NCI-H2196 (cell line): ENCODE data around the gene CCDC92.
"Not testable (repeated sequence)": the region's sequence is repeated elsewhere in the genome, so short reads cannot be mapped to it uniquely, and the experiment has no call there.

Source experiments
- DNase-seq: peaks from one replicate; lab custom pipeline; 2025; ENCODE audit not compliant: unreplicated experiment; lab: John Stamatoyannopoulos, UW

The CCDC92 gene

DNA sequence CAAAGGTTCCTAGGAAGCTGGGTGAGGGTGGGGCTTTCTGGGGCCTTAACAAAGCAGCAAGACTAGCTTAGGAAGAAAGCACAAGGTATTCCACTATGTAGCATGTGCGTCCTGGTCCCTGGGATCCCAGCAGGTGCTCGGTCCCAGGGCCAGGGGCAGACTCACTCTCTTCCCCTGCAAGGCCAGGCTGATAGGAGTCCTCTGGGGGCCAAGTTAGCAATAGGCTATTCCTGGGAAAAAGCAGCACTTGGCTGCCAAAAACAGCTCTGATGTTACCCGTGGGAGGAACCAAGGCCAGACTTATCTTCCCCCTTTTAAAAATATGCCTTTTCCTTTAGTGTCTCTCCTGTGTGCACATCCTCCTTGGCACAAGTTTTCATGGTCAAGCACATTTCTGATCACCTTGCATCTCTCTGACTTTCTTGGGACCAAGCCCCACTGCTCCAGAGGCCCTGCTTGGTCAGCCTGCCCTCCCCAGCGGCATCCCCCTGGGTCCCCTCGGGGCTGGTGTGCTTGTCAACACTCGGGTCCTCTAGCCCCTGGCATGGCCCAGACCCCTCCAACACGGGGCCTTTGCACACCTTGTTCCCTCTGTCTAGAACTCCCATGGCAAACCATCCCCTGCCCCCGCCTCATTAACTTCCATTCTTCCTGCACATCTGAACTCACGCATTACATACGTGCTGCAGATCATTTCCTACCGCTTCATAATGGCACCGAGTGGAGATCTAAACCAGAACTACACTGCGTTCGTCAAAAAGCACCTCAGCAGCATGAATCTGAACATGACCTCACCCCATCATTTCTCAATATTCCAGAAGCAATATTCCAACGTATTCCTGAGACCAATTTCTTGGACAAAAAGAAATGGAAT lies 21.9 kb downstream of the CCDC92 start:
- no peak for DNase-seq

DNA sequence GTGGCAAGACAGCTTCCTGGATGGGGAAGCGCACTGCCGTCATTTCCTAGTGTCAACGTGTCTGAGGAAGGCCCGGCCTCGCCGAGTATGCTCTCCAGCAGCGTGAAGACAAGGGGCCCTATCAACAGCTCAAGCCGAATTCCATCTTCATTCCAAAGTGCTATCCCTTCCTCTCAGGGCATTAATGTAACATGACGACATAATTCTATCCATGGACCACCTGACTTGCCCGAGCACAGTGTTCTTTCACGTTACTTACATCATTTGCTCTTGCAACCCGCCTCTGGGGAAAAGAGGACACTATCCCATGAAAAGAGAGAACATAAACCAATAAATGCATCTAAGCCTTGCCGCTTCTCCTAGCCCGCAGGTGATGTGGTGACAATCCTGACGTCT lies 22.9 kb downstream of the CCDC92 start:
- no peak for DNase-seq

DNA sequence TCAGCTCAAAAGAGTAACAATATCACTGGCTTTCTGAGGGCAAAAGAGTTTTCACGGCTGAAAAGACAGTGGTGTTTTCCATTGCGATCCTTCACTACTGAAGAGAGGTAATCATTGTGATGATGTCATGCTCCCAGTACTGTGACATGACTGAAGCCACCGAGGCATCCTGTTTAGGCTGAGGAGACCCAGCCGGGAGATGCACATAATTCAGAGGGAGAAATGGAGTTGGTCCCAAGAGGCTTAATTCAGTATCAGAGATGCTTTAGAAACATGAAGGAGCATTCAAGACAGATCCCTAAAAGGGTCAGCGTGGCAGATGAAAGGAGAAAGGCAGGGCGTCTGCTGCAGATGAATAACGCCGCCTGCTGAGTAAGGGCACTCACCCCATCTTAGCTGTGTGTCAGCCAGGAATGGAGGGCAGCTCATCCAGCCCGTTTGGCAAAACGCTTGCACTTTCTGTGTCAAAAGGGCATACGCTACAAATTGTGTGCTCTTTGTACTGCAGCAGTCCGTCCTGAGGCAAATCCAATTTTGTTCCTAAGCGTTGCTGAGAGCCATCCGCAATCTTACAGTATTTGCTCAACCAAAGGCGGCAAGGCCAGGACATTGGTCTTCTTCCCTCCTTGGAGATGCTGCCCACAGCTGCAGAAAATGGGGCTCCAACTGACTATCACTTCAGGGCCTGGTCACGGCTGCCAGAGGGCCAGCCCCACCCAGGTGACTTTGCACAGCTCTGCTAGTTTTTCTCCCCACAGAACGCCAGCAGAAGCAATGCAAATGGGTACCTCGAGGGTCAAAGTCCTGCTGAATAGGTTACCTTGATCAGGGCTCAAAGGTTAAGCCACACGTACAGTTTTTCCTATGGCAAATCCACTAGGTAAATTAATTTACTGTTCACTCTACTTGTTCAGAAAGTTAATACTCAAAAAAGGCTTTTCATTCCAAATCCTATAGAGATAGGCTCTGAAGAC lies 23.5 kb downstream of the CCDC92 start:
- no peak for DNase-seq

DNA sequence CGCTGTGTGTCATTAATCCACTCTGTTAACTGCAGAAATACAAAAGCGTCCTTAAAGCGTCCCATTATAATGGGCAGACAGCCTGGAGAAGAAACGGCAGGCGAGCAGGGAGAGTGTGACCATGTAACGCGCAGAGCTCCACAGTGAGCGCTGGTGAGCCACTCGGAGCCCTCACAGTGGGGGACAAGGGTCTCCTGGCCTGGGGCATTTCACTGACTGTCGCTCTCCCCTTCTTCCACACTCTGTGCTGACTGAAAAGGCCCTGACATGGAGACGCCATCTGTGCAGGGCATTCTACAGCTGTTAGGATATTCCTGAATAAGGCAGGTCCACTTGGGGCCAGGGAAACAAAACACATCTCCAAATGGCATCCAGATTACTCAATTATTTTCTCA lies 24.2 kb downstream of the CCDC92 start:
- DNase-seq, result no peak

DNA sequence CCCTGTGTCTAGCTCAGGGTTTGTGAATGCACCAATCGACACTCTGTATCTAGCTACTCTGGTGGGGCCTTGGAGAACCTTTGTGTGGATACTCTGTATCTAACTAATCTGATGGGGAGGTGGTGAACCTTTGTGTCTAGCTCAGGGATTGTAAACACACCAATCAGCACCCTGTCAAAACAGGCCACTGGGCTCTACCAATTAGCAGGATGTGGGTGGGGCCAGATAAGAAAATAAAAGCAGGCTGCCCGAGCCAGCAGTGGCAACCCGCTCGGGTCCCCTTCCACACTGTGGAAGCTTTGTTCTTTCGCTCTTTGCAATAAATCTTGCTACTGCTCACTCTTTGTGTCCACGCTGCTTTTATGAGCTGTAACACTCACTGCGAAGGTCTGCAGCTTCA lies 25.1 kb downstream of the CCDC92 start:
- not testable (repeated sequence) for DNase-seq

DNA sequence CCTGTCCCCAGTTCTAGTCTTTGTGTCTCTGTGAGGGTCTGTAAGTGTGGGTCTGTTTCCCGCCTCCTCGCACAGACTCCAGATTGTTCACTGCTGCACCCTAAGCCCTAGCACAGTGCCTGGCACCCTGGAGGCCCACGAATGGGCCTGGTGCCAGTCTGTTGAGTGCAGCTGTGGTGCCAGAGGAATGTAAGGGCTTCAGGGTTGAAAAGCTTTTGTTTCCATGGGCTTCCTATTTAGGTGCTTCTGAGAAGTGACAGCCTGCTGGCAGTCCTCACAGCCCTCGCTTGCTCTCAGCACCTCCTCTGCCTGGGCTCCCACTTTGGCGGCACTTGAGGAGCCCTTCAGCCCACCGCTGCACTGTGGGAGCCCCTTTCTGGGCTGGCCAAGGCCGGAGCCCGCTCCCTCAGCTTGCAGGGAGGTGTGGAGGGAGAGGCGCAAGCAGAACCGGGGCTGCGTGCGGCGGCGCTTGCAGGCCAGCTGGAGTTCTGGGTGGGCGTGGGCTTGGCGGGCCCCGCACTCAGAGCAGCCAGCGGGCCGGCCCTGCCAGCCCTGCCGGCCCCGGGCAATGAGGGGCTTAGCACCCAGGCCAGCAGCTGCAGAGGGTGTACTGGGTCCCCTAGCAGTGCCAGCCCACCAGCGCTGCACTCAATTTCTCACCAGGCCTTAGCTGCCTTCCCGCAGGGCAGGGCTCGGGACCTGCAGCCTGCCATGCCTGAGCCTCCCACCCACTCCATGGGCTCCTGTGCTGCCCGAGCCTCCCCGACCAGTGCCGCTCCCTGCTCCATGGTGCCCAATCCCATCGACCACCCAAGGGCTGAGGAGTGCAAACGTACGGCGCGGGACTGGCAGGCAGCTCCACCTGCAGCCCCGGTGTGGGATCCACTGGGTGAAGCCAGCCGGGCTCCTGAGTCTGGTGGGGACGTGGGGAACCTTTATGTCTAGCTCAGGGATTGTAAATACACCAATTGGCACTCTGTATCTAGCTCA lies 25.8 kb downstream of the CCDC92 start:
- DNase-seq, result not testable (repeated sequence)

DNA sequence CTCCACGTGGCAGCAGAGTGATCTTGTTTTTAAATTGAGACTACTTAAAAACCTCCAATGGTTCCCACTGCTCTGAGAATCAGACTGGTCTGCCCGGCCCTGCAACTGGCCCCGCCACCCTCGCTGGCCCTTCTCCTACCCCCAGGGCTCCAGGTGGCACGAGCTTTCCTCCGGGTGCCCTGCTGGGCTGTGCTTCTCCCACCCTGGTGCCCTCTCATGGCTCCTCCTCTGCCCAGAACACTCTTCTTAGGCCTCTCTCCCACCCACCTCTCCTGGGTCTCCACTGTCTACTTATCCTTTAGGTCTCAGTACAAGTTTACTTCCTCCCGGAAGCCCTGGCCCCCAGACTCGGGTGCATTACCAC lies 26.5 kb downstream of the CCDC92 start:
- no peak for DNase-seq

DNA sequence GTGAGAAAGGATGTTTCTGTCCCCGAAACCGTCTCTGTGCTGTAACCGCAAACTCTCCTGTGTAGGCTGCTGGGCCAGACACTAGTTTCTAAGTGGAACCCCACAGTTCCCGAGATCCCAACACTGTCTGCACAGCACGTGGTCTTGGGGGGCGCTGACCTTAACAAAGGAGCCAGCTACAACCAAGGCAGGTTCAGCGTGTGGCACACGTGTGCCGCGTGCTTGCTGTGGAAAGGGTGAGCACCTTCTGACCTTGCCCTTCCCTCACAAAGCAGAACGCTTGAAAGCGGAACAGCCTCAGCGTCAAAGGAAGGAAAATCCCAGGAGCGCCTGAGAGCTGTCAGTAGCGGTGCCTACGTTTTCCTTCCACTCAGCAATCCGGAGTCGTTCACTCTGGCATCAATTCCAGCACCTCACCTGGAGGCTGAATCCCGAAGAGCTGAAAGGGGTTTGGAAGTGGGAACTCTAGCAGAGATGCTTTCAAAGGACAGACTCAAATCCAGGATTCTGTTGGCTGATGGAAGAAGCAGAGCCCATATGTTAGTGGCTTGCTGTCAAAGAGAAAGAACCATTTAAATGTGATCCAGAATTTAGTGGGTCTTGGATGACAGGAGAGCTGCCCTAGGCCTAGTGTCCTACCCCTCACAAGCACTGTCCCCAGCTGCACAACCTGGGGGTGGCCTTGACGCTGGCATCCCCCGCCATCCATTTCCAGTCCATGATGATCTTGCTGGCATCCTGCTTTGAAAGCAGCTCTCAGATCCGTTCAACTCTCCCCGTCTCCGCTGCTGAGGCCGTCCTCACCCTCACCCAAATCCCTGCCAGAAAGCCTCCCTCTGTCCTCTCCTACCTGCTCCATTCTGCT lies 27.1 kb downstream of the CCDC92 start:
- DNase-seq, result no peak

DNA sequence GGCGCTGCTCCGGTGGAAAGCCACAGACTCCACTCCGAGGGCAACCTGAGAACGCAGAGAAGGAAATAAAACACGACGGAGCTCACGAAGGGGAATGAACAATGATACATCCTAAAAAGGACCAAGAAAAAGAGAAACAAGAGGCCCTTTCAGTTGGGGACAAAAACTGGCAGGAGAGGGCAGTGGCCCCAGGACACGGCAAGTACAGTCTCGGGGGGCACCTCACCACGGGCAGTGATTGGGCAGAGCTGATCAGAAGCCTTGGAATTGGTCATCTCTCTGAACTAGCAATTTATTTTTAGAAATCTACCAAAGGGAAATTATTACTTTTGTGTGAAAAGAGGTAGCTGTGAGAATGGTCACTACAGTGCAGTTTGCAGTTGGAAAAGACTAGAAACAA lies 27.9 kb downstream of the CCDC92 start:
- DNase-seq, result no peak

DNA sequence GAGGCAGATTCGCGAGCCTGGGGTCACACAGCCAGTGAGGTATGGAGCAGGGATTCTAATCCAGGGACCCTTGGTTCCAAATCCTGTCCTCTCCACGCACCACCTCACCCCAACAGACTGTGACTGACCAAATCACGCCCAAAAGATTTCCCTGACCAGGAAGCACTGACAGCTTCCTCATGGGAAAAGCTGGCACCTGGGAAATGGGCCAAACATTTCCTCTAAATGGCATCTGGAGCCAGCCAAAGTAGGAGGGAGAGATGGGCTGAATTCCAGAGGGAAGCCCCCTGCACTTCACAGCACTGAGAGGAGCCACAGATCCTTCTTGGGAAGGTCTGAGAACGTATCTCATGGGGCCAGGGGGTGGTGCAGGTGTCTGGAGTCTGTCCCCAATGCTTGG lies 28.8 kb downstream of the CCDC92 start:
- no peak for DNase-seq

DNA sequence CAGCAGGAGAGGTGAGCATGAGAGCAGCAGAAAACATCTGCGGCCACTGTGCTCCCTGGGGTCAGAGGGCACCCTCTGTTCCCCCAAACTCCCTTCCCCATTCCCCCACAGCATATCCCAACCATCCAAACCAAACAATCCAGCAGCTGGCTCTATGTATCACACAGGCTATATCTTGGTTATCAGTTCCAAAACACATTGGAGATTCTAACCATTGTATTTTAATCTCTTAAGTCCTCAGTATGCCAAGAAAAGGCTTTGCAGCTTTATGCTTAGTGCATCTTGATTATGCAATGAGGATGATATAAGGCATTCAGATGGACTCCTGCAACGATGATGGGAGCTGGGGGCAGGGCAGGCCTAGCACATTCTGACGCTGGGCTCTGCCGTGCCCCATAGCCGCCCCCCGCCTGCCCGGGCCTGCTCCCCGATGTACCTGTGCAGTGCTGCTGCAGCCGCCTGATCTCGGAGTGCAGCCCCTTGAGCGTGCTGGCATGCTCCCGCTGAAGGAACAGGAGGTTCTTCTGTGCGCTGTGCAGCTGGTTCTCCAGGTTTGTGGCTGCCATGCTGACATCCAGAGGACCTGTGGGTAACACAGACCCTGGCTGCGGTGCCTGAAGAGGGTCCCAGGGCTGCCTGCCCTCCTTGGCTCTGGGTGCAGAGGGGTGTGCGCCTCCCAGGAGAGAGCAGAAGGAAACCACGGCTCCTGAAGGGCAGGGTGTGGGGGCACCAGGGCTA lies 29.6 kb downstream of the CCDC92 start:
- no peak for DNase-seq

DNA sequence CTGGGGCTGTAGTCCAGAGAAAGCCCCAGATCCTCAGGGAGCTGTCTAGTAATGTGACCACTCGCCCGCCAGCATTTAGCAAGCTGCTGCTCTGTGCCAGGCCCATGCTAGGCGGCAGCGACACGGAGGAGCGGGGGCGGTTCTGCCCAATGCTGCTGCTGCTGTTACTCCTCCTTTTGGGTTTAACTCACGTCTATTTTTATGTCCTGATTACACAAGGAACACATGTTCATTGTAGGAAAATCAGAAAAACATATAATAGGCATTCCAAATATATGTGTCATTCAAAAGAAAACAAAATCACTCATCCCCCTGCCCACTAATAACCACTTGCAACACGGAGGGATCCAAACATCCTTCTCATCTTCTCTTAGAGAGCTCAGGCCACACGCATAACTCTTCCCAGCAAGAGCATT lies 30.4 kb downstream of the CCDC92 start:
- DNase-seq, result no peak

DNA sequence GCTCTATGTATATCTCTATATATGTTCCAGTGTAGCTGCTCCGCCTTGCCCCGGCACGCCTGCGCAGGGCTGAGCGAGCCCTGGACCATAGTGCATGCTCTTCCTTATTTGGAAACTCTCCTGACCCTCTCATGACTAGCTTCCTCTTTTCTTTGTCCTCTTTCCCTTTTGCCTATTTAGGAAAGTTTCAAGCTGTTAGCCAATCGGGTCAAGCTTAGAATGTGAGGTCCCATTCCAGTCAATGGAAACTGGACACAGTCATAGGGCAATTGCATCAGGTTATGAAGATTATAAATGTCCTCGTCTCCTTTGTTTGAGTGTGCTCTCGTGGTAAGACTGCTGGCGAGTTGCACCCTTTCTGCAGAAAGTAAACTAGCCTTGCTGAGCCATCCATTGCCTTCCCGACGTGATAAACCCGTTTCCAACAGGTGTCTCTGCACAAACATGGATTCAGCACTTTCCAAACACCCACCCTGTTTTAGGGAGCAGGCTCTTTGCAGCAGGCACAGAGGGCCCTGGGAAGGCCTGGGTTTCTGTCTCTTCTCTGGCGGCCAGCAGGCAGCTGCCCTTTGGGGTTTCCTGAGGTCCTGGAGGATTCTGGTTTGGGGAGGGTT lies 30.9 kb downstream of the CCDC92 start:
- DNase-seq, result no peak

DNA sequence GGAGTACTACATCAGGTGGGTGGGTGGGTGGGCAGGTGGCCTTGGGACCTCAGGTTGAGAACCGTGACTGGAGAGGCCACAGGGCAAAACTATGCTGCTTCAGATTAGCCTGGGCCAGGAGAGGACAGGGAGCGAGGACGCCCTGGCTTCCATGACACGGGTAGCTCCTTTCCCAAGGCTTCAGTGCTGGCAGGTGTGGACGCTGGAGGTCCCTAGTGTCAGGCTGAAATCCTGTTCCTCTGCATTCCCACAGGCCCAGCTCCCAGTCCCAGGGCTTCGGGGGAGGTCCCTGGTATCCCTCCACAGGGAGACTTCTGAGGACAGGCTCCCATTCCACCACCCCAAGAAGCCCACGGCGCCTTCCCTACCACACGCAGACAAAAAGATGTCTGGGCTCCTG lies 31.6 kb downstream of the CCDC92 start:
- DNase-seq, result no peak

DNA sequence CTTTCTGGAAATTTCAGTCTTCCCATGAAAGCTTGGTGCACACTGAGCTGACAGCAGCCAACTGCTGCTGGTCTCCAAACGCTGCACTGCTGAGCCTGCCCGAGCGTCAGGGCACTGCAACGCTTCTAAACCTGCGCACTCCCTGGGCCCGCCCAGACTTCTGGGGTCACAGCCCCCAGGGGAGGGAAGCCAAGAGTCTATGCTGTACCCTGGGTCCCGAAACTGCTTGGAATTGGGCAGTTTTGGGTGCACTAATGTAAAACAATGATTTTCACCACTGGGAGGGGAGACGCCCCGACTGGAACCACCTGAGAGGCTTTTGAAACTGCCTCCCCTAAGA lies 32.0 kb downstream of the CCDC92 start:
- DNase-seq, result no peak

DNA sequence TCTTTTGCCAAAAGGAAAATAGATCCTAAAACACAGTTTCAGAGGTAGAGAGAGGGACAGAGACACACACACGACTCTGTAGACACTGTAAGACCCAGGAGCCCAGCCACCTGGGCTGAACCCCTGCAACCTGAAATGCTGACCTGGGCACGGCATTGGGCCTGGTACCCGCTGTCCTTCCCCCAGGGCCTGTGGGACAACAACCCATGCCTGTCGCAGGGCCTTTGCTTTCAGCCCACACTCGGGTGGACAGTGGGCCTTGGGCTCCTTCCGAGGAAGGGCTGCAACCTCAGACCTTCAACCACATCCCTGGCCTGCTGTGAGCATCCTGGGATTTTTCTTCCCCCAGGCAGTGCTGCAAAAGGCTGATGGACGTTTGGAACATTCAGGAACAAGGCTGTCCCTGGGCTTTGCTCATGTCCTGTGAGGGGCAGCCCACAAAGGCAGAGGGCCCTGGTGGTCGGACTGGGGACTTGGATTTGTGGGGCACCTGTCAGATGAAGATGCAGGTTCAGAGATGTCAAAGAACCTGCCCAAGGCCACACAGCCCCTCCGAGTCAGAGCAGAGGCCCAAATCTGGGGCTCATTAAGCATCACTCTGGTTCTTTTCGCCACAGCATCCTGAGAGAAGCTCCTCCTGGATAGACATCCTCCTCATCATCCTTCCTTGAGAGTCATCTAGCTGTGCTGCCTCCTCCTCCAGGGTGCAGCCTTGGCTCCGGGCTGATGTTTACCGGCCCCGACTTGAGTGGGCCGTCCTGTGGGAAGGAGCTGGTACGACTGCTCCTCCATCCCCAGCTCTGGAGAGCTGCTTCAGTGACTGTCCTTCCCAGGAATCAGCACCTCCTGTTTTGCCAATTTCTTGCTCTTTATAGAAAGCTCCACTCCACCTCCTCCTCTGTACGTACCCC lies 32.7 kb downstream of the CCDC92 start:
- no peak for DNase-seq

DNA sequence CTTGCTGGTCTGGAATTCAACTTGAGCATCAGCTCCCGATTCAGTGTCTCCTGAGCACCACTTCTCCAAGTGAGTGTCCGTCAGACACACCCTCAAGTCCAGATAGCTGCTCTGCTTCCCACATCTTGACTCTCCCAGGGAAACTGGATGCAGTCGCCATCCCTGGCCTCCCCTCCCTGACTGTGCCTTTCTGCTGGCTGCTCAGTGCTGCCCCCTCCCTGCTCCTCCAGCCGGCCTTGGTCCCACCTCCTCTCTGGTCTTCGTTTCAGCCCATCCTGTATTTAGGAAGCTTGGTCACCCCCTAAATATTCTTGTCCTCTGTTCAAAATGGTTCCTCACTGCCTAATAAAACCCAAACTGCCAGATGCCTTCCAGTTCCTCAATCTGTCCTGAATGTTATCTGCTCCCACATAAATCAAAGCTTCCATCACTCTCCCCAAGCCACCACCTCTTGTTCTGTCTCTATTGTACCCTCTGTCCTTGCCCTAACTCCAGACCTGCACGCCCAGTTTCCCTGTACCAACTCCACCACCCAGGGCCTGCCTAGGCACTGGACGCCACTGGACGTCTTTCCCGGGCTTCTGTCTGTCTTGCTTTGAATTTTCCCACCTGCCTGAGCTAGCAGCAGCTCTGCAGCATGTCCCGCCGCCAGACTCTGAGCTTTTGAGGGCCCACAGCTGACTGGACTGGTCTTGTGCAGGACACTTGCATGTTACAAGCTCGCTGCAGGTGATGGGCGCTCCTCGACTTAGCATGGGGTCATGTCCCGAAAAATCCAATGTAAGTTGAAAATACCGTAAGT lies 33.8 kb downstream of the CCDC92 start:
- DNase-seq, result no peak
